ENCODE results near the gene DCLK1.

DNA sequence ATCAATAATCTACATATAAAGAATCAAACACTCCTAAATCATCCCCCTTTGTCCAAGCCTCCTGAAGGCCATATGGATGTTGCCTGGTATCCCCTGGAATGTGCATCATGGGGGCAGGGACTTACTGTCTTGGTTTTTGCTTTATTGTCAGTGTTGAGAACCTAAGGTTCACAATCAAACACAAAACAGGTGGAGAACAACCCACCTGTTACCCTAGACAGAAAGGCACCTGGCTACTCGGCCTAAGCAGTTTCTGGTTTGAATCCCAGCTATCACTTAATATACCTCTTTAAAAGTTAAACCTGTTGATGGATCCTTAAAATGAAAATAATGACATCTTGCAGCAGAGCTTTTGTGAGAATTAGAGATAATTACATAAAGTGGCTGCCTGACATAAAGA is 68.9 kb downstream of the DCLK1 start:
- TF ChIP-seq, protein P1, sequence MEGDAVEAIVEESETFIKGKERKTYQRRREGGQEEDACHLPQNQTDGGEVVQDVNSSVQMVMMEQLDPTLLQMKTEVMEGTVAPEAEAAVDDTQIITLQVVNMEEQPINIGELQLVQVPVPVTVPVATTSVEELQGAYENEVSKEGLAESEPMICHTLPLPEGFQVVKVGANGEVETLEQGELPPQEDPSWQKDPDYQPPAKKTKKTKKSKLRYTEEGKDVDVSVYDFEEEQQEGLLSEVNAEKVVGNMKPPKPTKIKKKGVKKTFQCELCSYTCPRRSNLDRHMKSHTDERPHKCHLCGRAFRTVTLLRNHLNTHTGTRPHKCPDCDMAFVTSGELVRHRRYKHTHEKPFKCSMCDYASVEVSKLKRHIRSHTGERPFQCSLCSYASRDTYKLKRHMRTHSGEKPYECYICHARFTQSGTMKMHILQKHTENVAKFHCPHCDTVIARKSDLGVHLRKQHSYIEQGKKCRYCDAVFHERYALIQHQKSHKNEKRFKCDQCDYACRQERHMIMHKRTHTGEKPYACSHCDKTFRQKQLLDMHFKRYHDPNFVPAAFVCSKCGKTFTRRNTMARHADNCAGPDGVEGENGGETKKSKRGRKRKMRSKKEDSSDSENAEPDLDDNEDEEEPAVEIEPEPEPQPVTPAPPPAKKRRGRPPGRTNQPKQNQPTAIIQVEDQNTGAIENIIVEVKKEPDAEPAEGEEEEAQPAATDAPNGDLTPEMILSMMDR (IDR thresholded peaks at IDR 0.05): no peak
- TF ChIP-seq POLR2A (IDR thresholded peaks at IDR 0.05): no peak

Measured in lower leg skin (tissue), 3 donors.